Neutrophil (primary cell): ENCODE measurements around the gene CHMP4A.
"Not testable (repeated sequence)": the region's sequence is repeated elsewhere in the genome, so short reads cannot be mapped to it uniquely, and the experiment has no call there.

Source experiments
- H3K27ac ChIP-seq: fragments of 200-600 bp; sonication (generic); 2 replicates; pipeline ENCODE4 v1.5.1; 2016; ENCODE audit warnings: mild to moderate bottlenecking, moderate library complexity
- H3K27me3 ChIP-seq: fragments of 200-600 bp; sonication (generic); 2 replicates; pipeline ENCODE4 v1.6.0; 2016; ENCODE audit warnings: mild to moderate bottlenecking
- H3K36me3 ChIP-seq: fragments of 200-600 bp; sonication (generic); 2 replicates; pipeline ENCODE4 v1.5.1; 2017
- H3K4me1 ChIP-seq, 2 experiments: fragments of 200-600 bp in 1 of 2; sonication (generic) in 1 of 2; 1 replicate in 1 of 2; 2 replicates in 1 of 2; pipeline versions ENCODE4 v1.5.1 to v1.6.1; 2013 to 2016; ENCODE audit warnings: low read depth in 1 of 2, low read length in 1 of 2, mild to moderate bottlenecking in 1 of 2, moderate library complexity in 1 of 2; ENCODE audit not compliant: control insufficient read depth in 1 of 2, insufficient read depth in 1 of 2
- H3K4me3 ChIP-seq, 2 experiments: fragments of 200-600 bp in 1 of 2; sonication (generic) in 1 of 2; 1 replicate in 1 of 2; 2 replicates in 1 of 2; pipeline ENCODE4 v1.5.1; 2013 to 2016; ENCODE audit warnings: low read depth in 1 of 2, low read length in 1 of 2, mild to moderate bottlenecking in 1 of 2, moderate library complexity in 1 of 2
- H3K9me3 ChIP-seq: fragments of 200-600 bp; sonication (generic); 2 replicates; pipeline ENCODE4 v1.5.1; 2016
- CTCF ChIP-seq: fragments of 200-600 bp; sonication (generic); IDR thresholded peaks from 2 replicates; pipeline ENCODE4 v1.5.1; 2016; ENCODE audit warnings: antibody characterized with exemption

The CHMP4A gene

GRCh38 chr14:24224618-24225071, 11.4 kb upstream of the CHMP4A start:
- Histone ChIP-seq H3K27ac (no peak overlapping the region), H3K36me3 (peaks cover 10% of the 10 kb centered on the region), H3K9me3 (no peaks in the 10 kb centered on the region), H3K4me1 (peaks cover 0 to 2% of the 10 kb centered on the region in 2 experiments), H3K27me3 (no peaks in the 10 kb centered on the region), H3K4me3 (no peak overlapping the region)
- no peak for TF ChIP-seq CTCF

- H3K4me1 ChIP-seq, H3K9me3 ChIP-seq, H3K27me3 ChIP-seq, H3K4me3 ChIP-seq, H3K27ac ChIP-seq: not testable (repeated sequence)
- H3K36me3 ChIP-seq: peaks cover 11% of the 10 kb centered on the region
These were observed 9.7 kb upstream of the CHMP4A start for GRCh38 chr14:24222987-24223386.

GRCh38 chr14:24219521-24219920, 6.2 kb upstream of the CHMP4A start:
- H3K9me3 ChIP-seq: no peaks in the 10 kb centered on the region
- H3K4me3 ChIP-seq: no peak overlapping the region
- H3K4me1 ChIP-seq: peaks cover 17 to 18% of the 10 kb centered on the region in 2 experiments
- H3K36me3 ChIP-seq: peaks cover 6% of the 10 kb centered on the region
- H3K27ac ChIP-seq: no peak overlapping the region
- TF ChIP-seq CTCF: no peak
- no peaks in the 10 kb centered on the region for H3K27me3 ChIP-seq

DNA sequence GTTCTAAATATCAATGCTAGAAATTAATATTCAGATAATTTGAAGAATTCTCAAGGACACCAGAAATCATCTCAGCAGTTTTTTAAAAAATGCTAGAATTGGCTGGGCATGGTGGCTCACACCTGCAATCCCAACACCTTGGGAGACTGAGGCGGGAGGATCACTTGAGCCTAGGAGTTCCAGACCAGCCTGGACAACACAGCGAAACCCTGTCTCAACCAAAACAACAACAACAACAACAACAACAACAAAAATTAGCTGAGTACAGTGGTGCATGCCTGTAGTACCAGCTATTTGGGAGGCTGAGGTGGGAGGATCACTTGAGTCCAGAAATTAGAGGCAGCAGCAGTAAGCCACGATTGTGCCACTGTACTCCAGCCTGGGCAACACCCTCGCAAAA, 5.8 kb upstream of the CHMP4A start:
- Histone ChIP-seq H3K27ac (no peak overlapping the region), H3K9me3 (no peaks in the 10 kb centered on the region), H3K36me3 (peaks cover 6% of the 10 kb centered on the region), H3K27me3 (no peaks in the 10 kb centered on the region), H3K4me3 (no peak overlapping the region), H3K4me1 (peaks cover 21 to 22% of the 10 kb centered on the region in 2 experiments)
- TF ChIP-seq CTCF: no peak

DNA sequence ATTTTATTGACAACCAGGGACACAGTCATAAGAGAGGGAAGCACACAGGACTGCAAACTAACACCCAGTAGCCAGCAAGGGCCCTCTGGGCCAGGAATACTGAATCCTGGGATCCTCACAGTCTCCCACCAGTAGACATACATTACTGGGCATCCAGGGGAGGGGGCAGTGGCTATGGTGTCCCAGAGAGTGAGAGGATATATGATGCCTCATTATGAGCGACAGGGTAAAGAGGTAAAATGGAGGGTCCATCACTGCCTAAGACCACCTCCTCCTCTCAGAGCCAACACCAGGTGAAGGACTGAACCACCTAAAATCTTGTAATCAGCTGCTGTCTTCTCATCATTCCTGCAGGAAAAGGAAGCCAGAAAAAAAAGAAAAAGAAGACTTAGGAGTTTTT, 3.6 kb upstream of the CHMP4A start:
- H3K36me3 ChIP-seq, H3K27me3 ChIP-seq, H3K4me3 ChIP-seq, H3K9me3 ChIP-seq: not testable (repeated sequence)
- Histone ChIP-seq H3K27ac (peak overlapping the region; percentile 97), H3K4me1 (peaks cover 31 to 35% of the 10 kb centered on the region in 2 experiments)

DNA sequence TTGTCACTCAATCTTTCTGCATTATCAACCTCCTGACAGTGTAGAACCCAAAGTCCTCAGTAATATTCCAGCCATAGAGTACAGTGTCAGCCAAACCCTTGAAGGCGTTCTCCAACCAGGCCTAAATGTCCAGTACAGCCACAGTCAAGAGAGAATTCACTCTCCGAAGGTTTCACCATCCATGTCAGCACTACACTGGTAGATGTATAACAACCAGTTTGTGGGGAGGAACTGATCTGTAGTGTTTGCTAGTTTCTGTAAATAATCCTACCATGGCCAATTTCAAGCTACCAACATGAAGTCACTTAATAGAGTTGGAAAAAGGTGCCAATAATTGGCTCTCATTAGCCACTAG, 3.0 kb upstream of the CHMP4A start:
- TF ChIP-seq CTCF: no peak
- no peaks in the 10 kb centered on the region for H3K9me3 ChIP-seq
- H3K27me3 ChIP-seq: no peaks in the 10 kb centered on the region
- H3K36me3 ChIP-seq: peaks cover 7% of the 10 kb centered on the region
- H3K4me1 ChIP-seq: peaks cover 31 to 35% of the 10 kb centered on the region in 2 experiments
- peak overlapping the region; percentile 97 for H3K27ac ChIP-seq
- peak overlapping the region; percentile 82 to 98 for H3K4me3 ChIP-seq
